ENCODE data around the gene HOXB13.
"Not testable (repeated sequence)": the region's sequence is repeated elsewhere in the genome, so short reads cannot be mapped to it uniquely, and the experiment has no call there.

HOXB13 gene

DNA sequence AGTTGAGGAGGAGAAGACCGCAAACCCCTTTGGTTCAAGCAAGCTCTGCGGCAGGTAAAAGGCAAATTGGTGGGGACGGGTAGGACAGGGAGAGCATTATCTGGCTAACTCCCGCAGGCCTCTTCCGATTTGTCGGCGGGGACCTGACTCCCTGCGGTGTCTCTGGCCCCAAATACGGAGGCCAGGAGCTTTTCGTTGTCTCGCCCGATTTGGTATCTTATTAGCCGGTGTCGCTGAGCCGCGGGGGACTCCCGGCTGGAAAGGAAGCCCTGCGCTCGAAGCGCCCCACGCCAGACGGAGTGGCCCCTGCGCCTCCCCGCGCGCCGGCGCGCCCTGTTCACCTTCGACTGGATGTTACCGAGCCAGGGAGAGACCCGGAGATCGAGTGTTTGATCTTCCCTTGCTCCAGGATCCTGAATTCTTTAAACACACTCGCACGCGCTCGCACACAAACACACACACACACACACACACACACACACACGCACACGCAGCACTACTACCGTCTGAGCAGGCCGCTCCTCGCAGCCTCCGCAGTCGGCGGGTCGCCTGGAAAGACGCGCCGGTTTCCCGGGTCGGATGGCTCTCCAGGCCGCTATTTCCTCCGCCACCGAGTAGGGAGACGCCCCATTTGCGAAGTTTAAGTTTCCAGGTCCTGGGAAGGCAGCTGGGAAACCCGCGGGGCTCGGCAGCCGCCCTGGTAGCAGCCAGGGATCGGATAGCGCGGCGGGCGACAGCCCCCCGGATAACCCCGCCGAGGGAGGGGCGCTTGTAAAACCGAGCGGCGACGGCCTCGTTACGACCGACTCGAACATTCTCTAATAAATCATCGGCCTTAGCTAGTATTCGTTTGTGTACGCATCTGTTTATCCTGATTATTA, 9.5 kb downstream of the HOXB13 start:
- Mint-ChIP-seq H3K27me3 (ENCODE audit: low read depth, poor library complexity) (peaks cover 90% of the 10 kb centered on the region), H3K27ac (no peak overlapping the region), H3K4me3 (peak overlapping the region; percentile 84), H3K9me3 (no peaks in the 10 kb centered on the region), H3K36me3 (ENCODE audit: low read depth) (no peaks in the 10 kb centered on the region), H3K4me1 (peaks cover 42% of the 10 kb centered on the region)
- TF ChIP-seq CTCF (IDR thresholded peaks at IDR 0.05): no peak
- peak; percentile 52 for DNase-seq

DNA sequence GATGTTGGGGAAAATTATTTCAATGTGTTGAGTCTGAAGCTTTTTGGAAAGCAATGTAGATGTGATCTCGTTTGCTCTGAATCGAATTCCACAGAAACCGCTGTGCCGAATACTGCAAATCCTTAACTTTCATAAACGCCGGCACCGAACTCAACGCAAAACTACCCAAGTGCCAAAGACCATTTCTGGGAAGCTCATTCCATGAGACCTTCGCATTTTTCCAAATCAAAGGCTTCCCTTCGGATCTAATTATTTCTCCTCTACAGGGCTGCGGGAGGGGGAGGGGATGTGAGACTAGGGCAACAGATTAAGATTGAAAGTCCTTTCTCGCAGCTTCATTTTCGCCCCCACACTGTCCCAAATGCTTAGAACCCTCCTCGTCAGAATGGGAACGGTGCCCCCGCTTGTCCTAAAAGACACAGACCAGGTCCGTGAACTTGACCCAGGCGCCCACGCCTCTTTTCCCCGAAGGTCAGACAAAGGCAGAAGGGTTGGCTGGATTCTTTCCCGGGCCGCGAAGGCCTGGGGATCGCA, 10.3 kb downstream of the HOXB13 start:
- Mint-ChIP-seq H3K4me1 (peaks cover 34% of the 10 kb centered on the region), H3K27me3 (ENCODE audit: low read depth, poor library complexity) (peaks cover 87% of the 10 kb centered on the region), H3K27ac (no peak overlapping the region), H3K36me3 (ENCODE audit: low read depth) (no peaks in the 10 kb centered on the region), H3K9me3 (no peaks in the 10 kb centered on the region), H3K4me3 (peak overlapping the region; percentile 84)
- TF ChIP-seq CTCF (IDR thresholded peaks at IDR 0.05): no peak
- DNase-seq: no peak

DNA sequence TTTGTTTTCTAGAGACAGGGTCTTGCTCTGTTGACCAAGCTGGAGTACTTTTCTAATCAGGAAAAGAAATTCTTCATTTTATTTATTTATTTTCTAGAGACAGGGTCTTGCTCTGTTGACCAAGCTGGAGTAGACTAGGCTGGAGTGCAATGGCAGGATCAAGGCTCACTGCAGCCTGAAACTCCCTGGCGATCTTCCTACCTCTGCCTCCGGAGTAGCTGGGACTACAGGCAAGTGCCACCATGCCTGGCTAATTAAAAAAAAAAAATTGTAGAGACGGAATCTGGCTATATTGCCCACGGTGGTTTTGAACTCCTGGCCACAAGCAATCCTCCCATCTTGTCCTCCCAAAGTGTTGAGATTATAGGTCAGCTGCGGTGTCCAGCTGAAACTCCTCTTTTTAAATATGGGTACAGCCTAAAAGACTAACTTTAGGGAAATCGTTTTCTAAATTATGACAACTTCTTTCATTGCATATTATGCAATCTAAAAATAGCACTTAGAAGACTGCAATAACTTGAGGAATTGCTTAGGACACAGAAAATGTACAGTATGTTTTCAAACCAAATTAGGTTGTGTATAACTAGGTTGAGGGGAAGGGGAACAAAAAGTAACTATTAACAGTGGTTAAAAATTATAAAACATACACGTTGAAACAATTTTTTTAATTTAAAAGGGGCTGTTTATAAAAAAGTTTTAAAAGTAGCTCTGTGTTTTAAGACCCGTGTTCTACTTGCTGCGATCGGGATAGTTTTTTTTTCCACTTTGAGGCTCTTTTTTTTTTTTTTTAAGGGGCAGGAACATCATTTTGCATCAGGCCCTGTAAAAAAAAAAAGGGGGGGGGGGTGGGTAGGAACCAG, 11.0 kb downstream of the HOXB13 start:
- DNase-seq: no peak
- Mint-ChIP-seq H3K4me1 (peaks cover 31% of the 10 kb centered on the region), H3K27ac (no peak overlapping the region), H3K36me3 (ENCODE audit: low read depth) (no peaks in the 10 kb centered on the region), H3K4me3 (peak overlapping the region; percentile 38), H3K9me3 (no peaks in the 10 kb centered on the region), H3K27me3 (ENCODE audit: low read depth, poor library complexity) (peaks cover 85% of the 10 kb centered on the region)
- TF ChIP-seq CTCF (IDR thresholded peaks at IDR 0.05): no peak

- DNase-seq; H3K9me3 Mint-ChIP-seq; H3K4me3 Mint-ChIP-seq; H3K36me3 Mint-ChIP-seq (ENCODE audit: low read depth); H3K27ac Mint-ChIP-seq: not testable (repeated sequence)
- peaks cover 32% of the 10 kb centered on the region for H3K4me1 Mint-ChIP-seq
- peaks cover 74% of the 10 kb centered on the region for H3K27me3 Mint-ChIP-seq (ENCODE audit: low read depth, poor library complexity)
Observed at GRCh38 chr17:48716549-48716948, 12.0 kb downstream of the HOXB13 start.

DNA sequence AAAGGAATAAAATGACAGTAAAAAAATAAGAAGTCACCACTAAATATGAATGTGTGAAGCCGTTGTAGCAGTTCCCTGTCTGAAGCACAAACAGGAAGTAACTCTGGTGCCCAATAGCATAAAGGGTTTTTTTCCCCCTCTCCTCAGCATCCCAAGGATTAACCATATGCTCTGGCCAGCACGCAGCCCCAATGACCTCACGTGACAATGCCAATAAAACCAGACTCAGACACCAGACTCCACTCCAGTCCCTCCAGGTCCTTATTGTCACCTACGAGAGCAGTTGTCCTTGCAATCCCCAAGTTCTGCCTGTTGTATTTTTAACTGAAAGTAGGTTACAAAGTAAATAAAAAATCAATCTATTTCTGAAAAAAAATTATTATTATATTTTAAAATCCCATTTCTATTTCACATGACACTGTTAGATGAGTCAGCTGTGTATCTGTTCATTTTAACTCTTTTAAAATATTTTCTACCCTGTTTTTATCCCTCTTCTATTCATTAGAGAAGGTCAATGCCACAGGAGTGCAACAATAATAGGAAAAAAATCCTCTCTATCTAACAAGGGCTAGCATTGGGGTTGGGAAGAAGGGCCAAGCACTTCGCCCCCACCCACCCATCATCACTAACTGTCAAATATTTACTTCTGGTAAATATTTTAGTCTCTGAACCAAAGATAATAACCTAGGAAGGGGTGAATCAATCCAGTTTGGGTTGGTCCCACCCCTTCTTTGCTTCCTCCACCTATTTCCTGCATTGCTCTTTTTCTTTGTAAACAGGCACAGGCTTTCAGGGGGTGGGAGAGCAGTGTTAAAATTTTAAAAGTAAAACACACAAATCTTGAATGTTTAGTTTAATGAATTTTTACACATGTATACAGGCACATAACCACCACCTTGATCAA, 12.8 kb downstream of the HOXB13 start:
- no peak for TF ChIP-seq CTCF (IDR thresholded peaks at IDR 0.05)
- Mint-ChIP-seq H3K4me1 (peaks cover 32% of the 10 kb centered on the region), H3K36me3 (ENCODE audit: low read depth) (no peaks in the 10 kb centered on the region), H3K9me3 (no peaks in the 10 kb centered on the region), H3K27me3 (ENCODE audit: low read depth, poor library complexity) (peaks cover 74% of the 10 kb centered on the region), H3K4me3 (no peak overlapping the region), H3K27ac (no peak overlapping the region)
- DNase-seq: no peak

Data from nephron progenitor cell (in vitro differentiated cells).